ENCODE data around the gene PHLDB3.

- TF ChIP-seq CTCF (conservative IDR thresholded peaks at IDR 0.05; ENCODE audit: low read length) = no peak
- TF ChIP-seq EZH2phosphoT487 (IDR thresholded peaks at IDR 0.05; ENCODE audit: borderline replicate concordance, low read depth, low read length) = no peak
Measured at GRCh38 chr19:43548706-43549105, 44.2 kb upstream of the PHLDB3 start.

Data from OCI-LY7 (cell line).